ENCODE data around the gene ARHGEF39. TPM values are rescaled to one million over a fixed set of nuclear protein-coding genes. Genes with fewer than 3 reads are reported as not detected.
"Not testable (repeated sequence)": the region's sequence is repeated elsewhere in the genome, so short reads cannot be mapped to it uniquely, and the experiment has no call there.

Gene ARHGEF39
- total RNA-seq, 1 donor from 2014 or later: 0.38 TPM

- Histone ChIP-seq H3K9me3 (no peaks in the 10 kb centered on the region), H3K36me3 (no peaks in the 10 kb centered on the region), H3K4me1 (peaks cover 21% of the 10 kb centered on the region), H3K4me3 (no peak overlapping the region), H3K27me3 (no peaks in the 10 kb centered on the region), H3K27ac (no peak overlapping the region)
- no peak for TF ChIP-seq CTCF (IDR thresholded peaks at IDR 0.05)
- ATAC-seq: no peak
- DNase-seq: no peak
- intact Hi-C loops (cut with DNase I): no loop called here
Observed at GRCh38 chr9:35639631-35640030, 25.4 kb downstream of the ARHGEF39 start.

- H3K27ac ChIP-seq; H3K4me3 ChIP-seq; DNase-seq; H3K27me3 ChIP-seq; ATAC-seq; H3K9me3 ChIP-seq; intact Hi-C loops (cut with DNase I); H3K36me3 ChIP-seq: not testable (repeated sequence)
- peaks cover 21% of the 10 kb centered on the region for H3K4me1 ChIP-seq
Observed at GRCh38 chr9:35639225-35639624, 25.8 kb downstream of the ARHGEF39 start.

GRCh38 chr9:35638751-35639150, 26.2 kb downstream of the ARHGEF39 start:
- H3K27me3 ChIP-seq; ATAC-seq; H3K27ac ChIP-seq; H3K4me3 ChIP-seq; H3K36me3 ChIP-seq; intact Hi-C loops (cut with DNase I); DNase-seq; H3K9me3 ChIP-seq: not testable (repeated sequence)
- H3K4me1 ChIP-seq: peaks cover 21% of the 10 kb centered on the region

GRCh38 chr9:35637427-35637955, 27.5 kb downstream of the ARHGEF39 start:
- DNase-seq; intact Hi-C loops (cut with DNase I); H3K36me3 ChIP-seq; ATAC-seq; H3K4me3 ChIP-seq; H3K27ac ChIP-seq; H3K27me3 ChIP-seq; H3K9me3 ChIP-seq: not testable (repeated sequence)
- peaks cover 21% of the 10 kb centered on the region for H3K4me1 ChIP-seq

GRCh38 chr9:35636877-35637246, 28.1 kb downstream of the ARHGEF39 start:
- H3K27ac ChIP-seq: peak overlapping the region; percentile 49
- H3K9me3 ChIP-seq; H3K36me3 ChIP-seq; H3K27me3 ChIP-seq; ATAC-seq; DNase-seq; intact Hi-C loops (cut with DNase I); H3K4me3 ChIP-seq: not testable (repeated sequence)
- H3K4me1 ChIP-seq: peaks cover 21% of the 10 kb centered on the region

GRCh38 chr9:35636135-35636876, 28.7 kb downstream of the ARHGEF39 start:
- H3K27ac ChIP-seq: peak overlapping the region; percentile 49
- DNase-seq: no peak
- no peaks in the 10 kb centered on the region for H3K27me3 ChIP-seq
- H3K9me3 ChIP-seq: no peaks in the 10 kb centered on the region
- TF ChIP-seq CTCF (IDR thresholded peaks at IDR 0.05): no peak
- no peaks in the 10 kb centered on the region for H3K36me3 ChIP-seq
- peak; percentile 65 for ATAC-seq
- H3K4me3 ChIP-seq: no peak overlapping the region
- H3K4me1 ChIP-seq: peaks cover 21% of the 10 kb centered on the region
- intact Hi-C loops (cut with DNase I): no loop called here

GRCh38 chr9:35635730-35636129, 29.3 kb downstream of the ARHGEF39 start:
- TF ChIP-seq CTCF (IDR thresholded peaks at IDR 0.05): no peak
- peaks cover 21% of the 10 kb centered on the region for H3K4me1 ChIP-seq
- DNase-seq: no peak
- H3K9me3 ChIP-seq: no peaks in the 10 kb centered on the region
- intact Hi-C loops (cut with DNase I): no loop called here
- H3K4me3 ChIP-seq: no peak overlapping the region
- ATAC-seq: peak; percentile 48
- H3K36me3 ChIP-seq: no peaks in the 10 kb centered on the region
- H3K27ac ChIP-seq: peak overlapping the region; percentile 15
- no peaks in the 10 kb centered on the region for H3K27me3 ChIP-seq
